Ectodermal cell (in vitro differentiated cells): ENCODE results near the gene ELAVL2.
"Not testable (repeated sequence)": the region's sequence is repeated elsewhere in the genome, so short reads cannot be mapped to it uniquely, and the experiment has no call there.

Experiments
- H3K27ac ChIP-seq: 2 replicates; pipeline ENCODE4 v1.7.0; 2013; ENCODE audit warnings: mild to moderate bottlenecking, low read depth, low read length; ENCODE audit not compliant: insufficient read depth, poor library complexity, severe bottlenecking
- H3K27me3 ChIP-seq: 2 replicates; pipeline ENCODE4 v1.7.0; 2013; ENCODE audit warnings: mild to moderate bottlenecking, low read length; ENCODE audit not compliant: insufficient read depth, control insufficient read depth, poor library complexity, severe bottlenecking
- H3K36me3 ChIP-seq: one replicate; pipeline ENCODE4 v1.7.0; 2013; ENCODE audit warnings: low read length; ENCODE audit not compliant: control insufficient read depth, insufficient read depth
- H3K4me1 ChIP-seq: one replicate; pipeline ENCODE4 v1.7.0; 2013; ENCODE audit warnings: low read length; ENCODE audit not compliant: control insufficient read depth, insufficient read depth
- H3K4me3 ChIP-seq: 2 replicates; pipeline ENCODE4 v1.7.0; 2013; ENCODE audit warnings: low read depth, low read length, control low read depth; ENCODE audit not compliant: insufficient read depth
- H3K9me3 ChIP-seq: 2 replicates; pipeline ENCODE4 v1.7.0; 2013; ENCODE audit warnings: mild to moderate bottlenecking, low read length, moderate library complexity; ENCODE audit not compliant: control insufficient read depth
- WGBS, 2 experiments: methylation state at CpG; one replicate each; pipeline ENCODE4 v1.1.7; 2013; ENCODE audit warnings: missing lambda C conversion rate in 2 of 2; 5-methylcytosine and 5-hydroxymethylcytosine counted together

The ELAVL2 gene

GRCh38 chr9:23728736-23729135 lies 97.3 kb downstream of the ELAVL2 start:
- Histone ChIP-seq H3K36me3 (no peaks in the 10 kb centered on the region), H3K27ac (no peak overlapping the region), H3K27me3 (no peaks in the 10 kb centered on the region), H3K4me1 (no peaks in the 10 kb centered on the region), H3K9me3 (no peaks in the 10 kb centered on the region), H3K4me3 (no peak overlapping the region)
- 86 to 100% methylated on average over 2 of the region's 2 CpGs for WGBS, 2 experiments

- 83 to 87% methylated on average over 5 to 6 of the region's 6 CpGs for WGBS, 2 experiments
- H3K27ac ChIP-seq = no peak overlapping the region
Measured at GRCh38 chr9:23725279-23725946, 100.6 kb downstream of the ELAVL2 start.

DNA sequence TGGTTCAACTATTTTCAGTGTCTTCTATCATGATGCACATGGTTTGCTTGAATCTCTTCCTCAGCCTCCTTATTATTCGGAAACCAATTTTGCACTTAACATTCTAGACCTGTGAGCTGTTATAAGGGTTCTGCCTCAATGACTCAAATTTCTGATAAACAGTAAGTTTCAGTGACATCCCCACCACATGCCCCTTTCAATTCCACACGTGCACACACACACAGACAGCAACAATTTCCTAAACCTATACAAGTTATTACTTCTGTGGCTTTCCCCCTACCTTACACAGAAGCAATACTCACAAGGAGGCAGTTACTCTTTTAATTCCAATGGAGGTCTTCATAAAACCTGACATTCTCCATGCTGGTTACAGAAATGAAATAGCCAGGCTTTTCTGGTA lies 102.4 kb downstream of the ELAVL2 start:
- H3K9me3 ChIP-seq = no peaks in the 10 kb centered on the region
- H3K4me3 ChIP-seq = no peak overlapping the region
- WGBS, 2 experiments = 86 to 91% methylated on average over 2 of the region's 2 CpGs
- H3K4me1 ChIP-seq = no peaks in the 10 kb centered on the region
- no peaks in the 10 kb centered on the region for H3K27me3 ChIP-seq
- H3K27ac ChIP-seq = no peak overlapping the region
- no peaks in the 10 kb centered on the region for H3K36me3 ChIP-seq

More at GRCh38 chr9:23725279-23725946, 100.6 kb downstream of the ELAVL2 start:
- no peaks in the 10 kb centered on the region for H3K9me3 ChIP-seq
- no peaks in the 10 kb centered on the region for H3K4me1 ChIP-seq
- no peaks in the 10 kb centered on the region for H3K36me3 ChIP-seq
- no peaks in the 10 kb centered on the region for H3K27me3 ChIP-seq
- no peak overlapping the region for H3K4me3 ChIP-seq

DNA sequence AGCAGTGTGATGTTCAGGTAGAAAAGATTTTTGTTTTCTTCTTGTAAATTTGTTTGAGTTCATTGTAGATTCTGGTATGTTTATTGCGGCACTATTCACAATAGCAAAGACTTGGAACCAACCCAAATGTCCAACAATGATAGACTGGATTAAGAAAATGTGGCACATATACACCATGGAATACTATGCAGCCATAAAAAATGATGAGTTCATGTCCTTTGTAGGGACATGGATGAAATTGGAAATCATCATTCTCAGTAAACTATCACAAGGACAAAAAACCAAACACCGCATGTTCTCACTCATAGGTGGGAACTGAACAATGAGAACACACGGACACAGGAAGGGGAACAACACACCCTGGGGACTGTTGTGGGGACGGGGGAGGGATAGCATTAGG lies 103.0 kb downstream of the ELAVL2 start:
- H3K9me3 ChIP-seq, H3K36me3 ChIP-seq, H3K27me3 ChIP-seq, H3K4me3 ChIP-seq, H3K4me1 ChIP-seq, H3K27ac ChIP-seq: not testable (repeated sequence)
- WGBS, 2 experiments = 93 to 95% methylated on average over 3 to 4 of the region's 4 CpGs

DNA sequence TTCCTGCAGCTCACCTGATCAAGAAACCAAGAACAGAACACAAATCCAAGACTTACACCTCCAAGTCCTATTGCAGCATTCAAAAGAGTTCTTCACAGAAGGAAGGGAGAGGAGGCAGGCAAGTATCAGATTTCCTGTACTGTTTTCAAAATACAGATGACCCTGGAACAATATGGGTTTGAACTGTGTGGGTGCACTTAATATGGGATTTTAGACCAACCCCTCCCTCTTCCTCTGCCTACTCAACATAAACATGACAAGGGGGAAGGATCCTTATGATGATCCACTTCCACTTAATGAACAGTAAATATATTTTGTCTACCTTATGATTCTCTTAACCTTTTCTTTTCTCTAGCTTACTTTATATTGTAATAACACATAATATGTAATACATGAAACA lies 104.6 kb downstream of the ELAVL2 start:
- no peak overlapping the region for H3K4me3 ChIP-seq
- H3K27me3 ChIP-seq = no peaks in the 10 kb centered on the region
- no peaks in the 10 kb centered on the region for H3K36me3 ChIP-seq
- no peak overlapping the region for H3K27ac ChIP-seq
- H3K9me3 ChIP-seq = no peaks in the 10 kb centered on the region
- no peaks in the 10 kb centered on the region for H3K4me1 ChIP-seq

GRCh38 chr9:23717505-23717904 lies 108.5 kb downstream of the ELAVL2 start:
- Histone ChIP-seq H3K27ac (no peak overlapping the region), H3K4me3 (no peak overlapping the region), H3K36me3 (no peaks in the 10 kb centered on the region), H3K4me1 (no peaks in the 10 kb centered on the region), H3K9me3 (no peaks in the 10 kb centered on the region), H3K27me3 (no peaks in the 10 kb centered on the region)
- WGBS, 2 experiments = 90% methylated on average over 2 of the region's 2 CpGs

DNA sequence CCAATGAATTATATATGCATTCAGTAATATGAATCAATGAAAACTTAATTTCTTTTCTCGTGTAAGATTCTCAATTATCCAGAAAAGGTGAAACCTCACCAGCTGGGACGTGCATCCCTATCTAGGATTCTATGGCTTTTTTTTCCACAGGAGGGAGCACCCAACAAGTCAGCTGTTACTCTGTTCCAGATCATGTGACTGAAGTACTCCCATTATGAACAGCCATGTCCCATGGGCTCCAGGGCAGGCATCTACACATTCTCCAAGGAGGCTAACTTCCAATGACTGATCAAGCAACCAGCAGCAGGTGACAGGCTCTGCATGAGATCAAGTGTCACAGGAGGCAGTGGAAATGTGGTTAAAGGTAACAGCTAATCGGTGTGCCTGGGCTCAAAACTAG lies 118.8 kb downstream of the ELAVL2 start:
- H3K9me3 ChIP-seq = no peaks in the 10 kb centered on the region
- no peak overlapping the region for H3K27ac ChIP-seq
- H3K36me3 ChIP-seq = no peaks in the 10 kb centered on the region
- H3K27me3 ChIP-seq = no peaks in the 10 kb centered on the region
- H3K4me3 ChIP-seq = no peak overlapping the region
- no peaks in the 10 kb centered on the region for H3K4me1 ChIP-seq
- WGBS, 2 experiments = 93 to 97% methylated on average over 2 to 3 of the region's 3 CpGs

DNA sequence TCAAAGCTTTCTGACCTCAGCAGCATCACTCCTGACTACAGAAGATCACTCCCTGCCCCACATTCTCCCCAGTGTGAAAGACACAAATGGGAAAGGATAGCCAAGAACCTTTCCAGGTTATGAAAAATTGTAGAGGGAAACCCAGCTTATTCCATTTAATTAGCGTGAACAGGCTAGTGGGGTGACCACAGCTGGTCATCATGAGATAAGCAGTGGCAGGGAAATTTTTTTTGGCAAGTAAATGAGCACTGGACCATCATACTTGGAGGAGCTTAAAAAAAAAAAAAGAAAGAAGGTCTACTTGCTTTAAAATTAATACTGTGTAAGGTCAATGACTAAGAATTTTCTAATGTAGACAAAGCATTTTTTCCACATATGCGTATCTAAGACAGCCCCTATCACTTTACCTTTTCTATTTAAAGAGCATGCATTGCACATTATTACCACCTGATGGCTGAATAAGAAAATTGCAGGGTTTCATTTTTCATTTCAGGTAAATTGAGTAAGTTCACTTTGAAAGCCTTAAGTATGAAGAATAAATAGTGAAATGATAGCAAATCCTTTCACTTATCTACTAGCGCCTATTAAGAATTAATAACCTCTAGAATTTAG lies 123.6 kb downstream of the ELAVL2 start:
- Histone ChIP-seq H3K27me3 (no peaks in the 10 kb centered on the region), H3K27ac (no peak overlapping the region), H3K4me3 (no peak overlapping the region), H3K9me3 (no peaks in the 10 kb centered on the region), H3K36me3 (no peaks in the 10 kb centered on the region), H3K4me1 (no peaks in the 10 kb centered on the region)
- 85 to 88% methylated on average over 1 to 3 of the region's 3 CpGs for WGBS, 2 experiments

DNA sequence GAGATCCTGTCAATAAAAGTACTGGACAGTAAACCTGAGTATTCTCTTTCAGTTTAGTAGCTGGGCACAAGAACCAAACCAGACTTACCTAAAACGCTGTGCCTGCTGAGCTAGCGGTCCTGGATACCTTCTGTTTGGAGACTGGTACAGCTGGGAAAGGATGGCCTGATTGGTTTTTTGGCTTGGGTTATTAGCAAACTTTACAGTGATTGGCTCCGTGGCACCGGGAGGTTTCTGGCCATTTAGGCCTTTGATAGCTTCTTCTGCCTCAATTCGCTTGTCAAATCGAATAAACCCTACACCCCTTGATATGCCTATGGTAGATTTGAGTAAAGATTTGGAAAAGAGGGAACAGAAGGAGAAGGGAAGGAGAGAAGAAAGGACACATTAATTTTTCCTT lies 124.7 kb downstream of the ELAVL2 start:
- 92 to 94% methylated on average over 5 to 6 of the region's 6 CpGs for WGBS, 2 experiments

GRCh38 chr9:23700359-23700758 lies 125.7 kb downstream of the ELAVL2 start:
- WGBS, 2 experiments = 78 to 88% methylated on average over 2 of the region's 2 CpGs
- H3K27me3 ChIP-seq = no peaks in the 10 kb centered on the region
- no peak overlapping the region for H3K27ac ChIP-seq
- no peak overlapping the region for H3K4me3 ChIP-seq
- no peaks in the 10 kb centered on the region for H3K36me3 ChIP-seq
- H3K4me1 ChIP-seq = no peaks in the 10 kb centered on the region
- no peaks in the 10 kb centered on the region for H3K9me3 ChIP-seq

More for the DNA sequence above, 124.7 kb downstream of the ELAVL2 start:
- H3K4me3 ChIP-seq = no peak overlapping the region
- H3K36me3 ChIP-seq = no peaks in the 10 kb centered on the region
- H3K27me3 ChIP-seq = no peaks in the 10 kb centered on the region
- H3K9me3 ChIP-seq = no peaks in the 10 kb centered on the region
- H3K4me1 ChIP-seq = no peaks in the 10 kb centered on the region
- H3K27ac ChIP-seq = no peak overlapping the region
